D721Med (cell line): ENCODE data around the gene DDX49.

ENCODE experiments used
- DNase-seq: peaks from one replicate; pipeline ENCODE4 v3.0.0; 2011; ENCODE audit warnings: low spot score; ENCODE audit not compliant: insufficient read length
- FAIRE-seq: peaks from 2 replicates; lab custom pipeline; 2011; peaks lifted over from hg19 to GRCh38; lab: Jason Lieb, UNC
- TF ChIP-seq, protein P1 (sequence below): IDR thresholded peaks from 2 replicates; pipeline ENCODE4 v1.5.1; 2012; ENCODE audit warnings: mild to moderate bottlenecking, control low read depth; ENCODE audit not compliant: insufficient read depth; ENCODE audit errors: missing control alignments

The DDX49 gene

DNA sequence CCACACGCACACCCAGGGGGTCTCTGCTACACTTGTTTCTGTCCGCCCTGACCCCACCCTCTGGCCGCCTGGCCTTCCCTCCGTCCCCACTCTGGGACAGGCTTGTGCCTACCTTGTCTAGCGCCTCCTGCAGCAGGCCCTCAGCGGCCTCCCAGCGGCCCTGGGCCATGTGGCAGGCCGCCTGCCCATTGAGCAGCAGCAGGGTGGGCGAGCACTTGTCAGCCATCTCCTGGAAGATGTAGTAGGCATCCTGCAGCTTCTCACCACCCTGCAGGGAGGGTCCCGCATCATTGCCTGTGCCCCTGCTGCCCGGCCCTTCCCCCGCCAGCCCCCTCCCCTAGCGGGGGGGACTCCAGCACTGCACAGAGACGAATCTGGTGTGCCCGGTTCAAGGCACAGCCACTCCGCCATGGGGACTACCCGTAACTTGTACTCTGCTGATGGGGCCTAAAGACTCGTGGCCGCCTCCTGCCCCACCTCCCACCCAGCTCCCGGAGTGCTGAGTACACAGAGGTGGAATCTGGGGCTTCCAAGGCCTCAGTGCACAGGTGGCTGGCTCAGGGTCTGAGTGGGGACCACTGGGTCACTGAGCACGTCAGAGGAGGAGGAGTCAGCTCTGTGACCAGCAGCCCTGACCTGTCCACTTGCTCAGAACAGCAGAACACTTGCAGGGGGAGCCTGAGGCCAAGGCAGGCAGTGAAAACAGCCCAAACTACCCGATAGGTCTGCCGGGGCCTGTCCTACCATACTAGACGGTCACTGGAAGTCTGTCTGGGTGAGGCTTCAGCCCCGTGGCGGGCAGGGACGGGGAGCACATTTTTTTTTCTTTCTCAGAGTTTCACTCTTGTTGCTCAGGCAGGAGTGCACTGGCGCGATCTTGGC, 16.1 kb upstream of the DDX49 start:
- DNase-seq (no peak), FAIRE-seq (no peak)
- TF ChIP-seq, protein P1, sequence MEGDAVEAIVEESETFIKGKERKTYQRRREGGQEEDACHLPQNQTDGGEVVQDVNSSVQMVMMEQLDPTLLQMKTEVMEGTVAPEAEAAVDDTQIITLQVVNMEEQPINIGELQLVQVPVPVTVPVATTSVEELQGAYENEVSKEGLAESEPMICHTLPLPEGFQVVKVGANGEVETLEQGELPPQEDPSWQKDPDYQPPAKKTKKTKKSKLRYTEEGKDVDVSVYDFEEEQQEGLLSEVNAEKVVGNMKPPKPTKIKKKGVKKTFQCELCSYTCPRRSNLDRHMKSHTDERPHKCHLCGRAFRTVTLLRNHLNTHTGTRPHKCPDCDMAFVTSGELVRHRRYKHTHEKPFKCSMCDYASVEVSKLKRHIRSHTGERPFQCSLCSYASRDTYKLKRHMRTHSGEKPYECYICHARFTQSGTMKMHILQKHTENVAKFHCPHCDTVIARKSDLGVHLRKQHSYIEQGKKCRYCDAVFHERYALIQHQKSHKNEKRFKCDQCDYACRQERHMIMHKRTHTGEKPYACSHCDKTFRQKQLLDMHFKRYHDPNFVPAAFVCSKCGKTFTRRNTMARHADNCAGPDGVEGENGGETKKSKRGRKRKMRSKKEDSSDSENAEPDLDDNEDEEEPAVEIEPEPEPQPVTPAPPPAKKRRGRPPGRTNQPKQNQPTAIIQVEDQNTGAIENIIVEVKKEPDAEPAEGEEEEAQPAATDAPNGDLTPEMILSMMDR, result no peak

DNA sequence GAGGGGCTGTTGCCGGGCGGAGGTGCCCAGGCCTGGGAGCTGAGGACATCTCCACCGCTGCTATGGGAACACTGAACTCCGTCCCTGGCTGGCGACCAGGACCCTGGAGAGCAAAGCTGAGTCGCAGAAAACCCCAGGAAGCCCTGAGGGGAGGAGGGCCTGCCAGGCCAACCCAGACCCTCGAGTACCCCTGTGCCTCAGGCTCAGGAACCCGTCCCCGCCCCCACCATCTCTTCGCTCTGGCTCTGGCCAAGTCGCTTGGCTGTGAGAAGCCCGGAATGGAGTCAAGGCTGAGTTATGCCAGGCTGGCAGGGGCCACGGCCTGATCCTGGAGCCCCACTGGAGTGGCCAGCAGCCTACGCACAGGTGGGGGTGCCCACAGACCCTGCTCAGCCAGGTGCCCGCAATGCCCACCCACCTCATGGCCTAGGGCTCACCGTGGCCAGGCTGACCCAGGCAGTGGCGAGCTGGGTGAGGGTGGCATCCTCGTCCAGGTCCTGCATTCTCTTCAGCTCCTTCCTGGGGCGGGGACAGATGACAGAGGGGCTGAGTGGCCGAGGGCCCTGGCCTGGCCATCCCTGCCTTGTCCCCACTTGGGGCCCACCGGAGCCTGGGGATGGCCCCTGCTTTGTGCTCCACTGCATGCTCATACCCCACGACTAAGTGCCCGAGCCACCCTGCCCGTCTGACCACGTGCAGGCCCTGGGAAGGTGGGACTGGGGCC, 15.0 kb upstream of the DDX49 start:
- no peak for DNase-seq
- TF ChIP-seq, protein P1, result no peak
- FAIRE-seq, result no peak

DNA sequence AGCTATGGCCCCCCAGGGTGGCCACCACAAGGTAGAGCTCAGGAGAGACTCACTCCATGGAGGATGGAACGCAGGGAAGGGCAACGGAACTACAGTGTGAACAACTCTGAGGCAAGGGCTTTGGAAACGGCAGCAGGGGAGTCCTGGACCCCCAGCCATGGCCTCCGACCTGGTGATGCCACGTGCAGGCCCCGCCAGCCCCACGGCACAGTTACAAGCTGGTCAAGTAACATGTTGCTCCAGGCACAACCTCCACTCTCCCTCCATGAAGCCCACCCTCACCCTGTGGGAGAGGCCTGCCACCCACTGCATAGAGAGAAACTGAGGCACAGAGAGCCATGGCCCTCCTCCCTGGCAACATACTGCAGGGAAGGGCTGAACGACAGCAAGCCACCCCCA, 14.5 kb upstream of the DDX49 start:
- DNase-seq (no peak), FAIRE-seq (no peak)
- TF ChIP-seq, protein P1, result no peak

DNA sequence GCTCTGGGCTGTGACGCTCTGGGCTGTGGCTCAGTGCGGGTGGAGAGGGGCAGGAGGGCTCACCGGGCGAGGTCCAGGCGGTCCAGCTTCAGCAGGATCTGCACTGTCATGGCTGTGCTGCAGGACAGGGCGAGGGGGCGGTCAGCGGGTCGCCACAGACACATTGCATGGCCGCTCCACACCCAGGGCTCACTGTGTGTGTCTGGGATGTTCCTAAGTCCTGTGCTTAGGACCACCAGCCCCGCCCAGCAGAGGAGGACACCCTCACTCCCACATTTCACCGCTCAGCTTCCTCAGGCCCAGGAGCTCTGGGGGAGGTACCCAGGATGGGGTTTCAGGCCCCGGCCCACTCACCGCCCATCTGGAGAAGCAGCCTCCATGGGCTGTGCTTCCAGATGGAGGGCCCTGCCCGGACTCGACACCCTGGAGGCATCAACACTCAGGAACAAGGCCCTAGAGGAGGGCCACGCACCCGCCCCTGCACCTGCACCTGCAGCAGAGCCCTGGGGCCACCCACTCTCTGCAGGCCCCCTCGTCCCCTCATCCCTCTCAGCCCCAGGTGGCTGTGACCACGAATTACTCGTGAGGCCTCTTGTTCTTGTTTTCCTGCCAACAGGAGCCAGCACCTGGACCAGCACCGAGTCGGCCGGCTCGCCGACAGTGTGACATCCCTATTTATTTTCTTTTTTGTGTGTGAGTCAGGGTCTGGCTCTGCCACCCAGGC, 13.8 kb upstream of the DDX49 start:
- DNase-seq, result no peak
- no peak for FAIRE-seq
- TF ChIP-seq, protein P1, result no peak

DNA sequence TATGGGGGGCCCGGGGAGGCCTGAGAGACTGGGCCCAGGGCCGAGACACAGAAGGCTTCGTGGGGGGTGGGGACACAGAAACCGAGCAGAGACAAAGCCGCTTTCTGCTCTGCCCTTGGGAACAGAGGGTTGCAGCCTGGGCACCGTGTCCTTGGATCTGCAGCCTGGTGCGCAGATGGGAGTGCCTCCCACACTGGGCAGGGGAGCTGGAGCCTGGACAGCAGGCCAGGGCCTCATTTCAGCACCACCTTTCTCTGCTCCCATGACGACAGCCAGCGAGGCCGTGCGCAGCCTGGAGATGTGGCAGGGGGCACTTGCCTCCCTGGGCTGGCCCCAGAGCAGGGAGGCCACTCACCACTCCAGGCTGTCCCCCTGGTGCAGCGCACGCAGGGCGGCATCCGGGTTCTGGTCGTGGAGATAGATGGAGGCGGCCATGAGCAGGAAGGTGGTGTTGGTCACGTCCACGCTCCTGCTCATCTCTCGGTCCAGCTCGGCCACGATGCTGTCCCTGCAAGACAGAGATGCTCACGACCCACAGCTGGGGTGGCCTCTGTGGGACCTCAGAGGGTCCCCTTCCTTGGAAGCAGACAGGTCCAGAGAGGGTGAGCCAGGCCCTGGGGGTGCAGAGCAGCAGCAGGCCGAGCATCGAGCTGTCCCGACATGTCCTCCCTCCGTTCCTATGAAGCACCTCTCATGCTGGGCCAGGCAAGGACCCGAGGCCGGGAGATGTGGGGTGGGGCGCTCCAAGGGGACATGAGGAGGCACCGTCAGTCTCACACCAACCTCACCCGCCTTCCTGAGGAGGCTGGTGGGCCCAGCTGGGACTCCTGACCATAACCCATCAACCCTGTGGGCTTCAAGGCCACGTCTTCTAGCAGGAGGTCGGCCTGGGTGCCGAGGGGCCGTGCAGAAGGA, 12.7 kb upstream of the DDX49 start:
- TF ChIP-seq, protein P1, result no peak
- DNase-seq (no peak), FAIRE-seq (no peak)

DNA sequence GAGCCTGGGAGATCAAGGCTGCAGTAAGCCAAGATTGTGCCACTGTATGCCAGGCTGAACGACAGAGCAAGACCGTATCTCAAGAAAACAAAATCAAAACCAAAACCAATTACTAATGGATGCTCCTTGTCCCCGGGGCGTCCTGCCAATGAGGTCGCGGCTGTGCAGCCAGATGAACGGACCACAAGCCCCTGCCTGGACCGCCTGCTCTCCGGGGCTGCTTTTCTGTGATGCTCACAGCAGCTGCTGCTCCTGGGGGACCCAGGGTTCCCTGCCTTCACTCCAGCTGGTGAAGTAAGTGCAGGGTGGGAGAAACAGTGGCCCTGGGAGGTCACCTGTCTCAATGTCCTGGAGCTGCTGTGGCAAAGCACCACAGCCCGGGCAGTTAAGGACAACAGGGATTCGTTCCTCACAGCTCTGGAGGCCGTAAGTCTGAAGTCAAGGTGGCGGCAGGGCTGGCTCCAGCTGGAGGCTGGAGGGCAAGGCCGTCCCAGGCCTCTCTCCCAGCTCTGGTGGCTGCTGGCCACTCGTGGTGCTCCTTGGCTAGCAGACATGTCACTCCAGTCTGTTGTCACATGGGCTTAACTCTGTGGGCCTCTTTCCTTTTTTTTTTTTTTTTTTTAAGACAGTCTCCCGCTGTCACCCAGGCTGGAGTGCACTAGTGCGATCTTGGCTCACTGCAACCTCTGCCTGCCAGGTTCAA, 10.4 kb upstream of the DDX49 start:
- DNase-seq (no peak), FAIRE-seq (no peak)
- TF ChIP-seq, protein P1, result no peak
